ENCODE results near the gene CXCL16.
A peak's percentile ranks its signal among the peaks of the same experiment; 100 is the strongest.
"Not testable (repeated sequence)": the region's sequence is repeated elsewhere in the genome, so short reads cannot be mapped to it uniquely, and the experiment has no call there.

CXCL16 gene

DNA sequence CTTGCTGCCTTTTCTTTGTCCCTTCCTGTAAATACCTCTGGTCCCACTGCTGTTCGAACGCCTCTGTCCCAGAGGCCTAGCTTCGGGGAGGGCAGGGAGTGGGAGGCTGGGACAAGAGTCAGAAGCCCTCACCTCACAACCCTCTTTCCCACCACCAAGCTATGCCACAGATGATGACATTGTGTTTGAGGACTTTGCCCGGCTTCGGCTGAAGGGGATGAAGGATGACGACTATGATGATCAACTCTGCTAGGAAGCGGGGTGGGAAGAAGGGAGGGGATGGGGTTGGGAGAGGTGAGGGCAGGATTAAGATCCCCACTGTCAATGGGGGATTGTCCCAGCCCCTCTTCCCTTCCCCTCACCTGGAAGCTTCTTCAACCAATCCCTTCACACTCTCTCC lies 18.9 kb downstream of the CXCL16 start:
- no peak for DNase-seq

DNA sequence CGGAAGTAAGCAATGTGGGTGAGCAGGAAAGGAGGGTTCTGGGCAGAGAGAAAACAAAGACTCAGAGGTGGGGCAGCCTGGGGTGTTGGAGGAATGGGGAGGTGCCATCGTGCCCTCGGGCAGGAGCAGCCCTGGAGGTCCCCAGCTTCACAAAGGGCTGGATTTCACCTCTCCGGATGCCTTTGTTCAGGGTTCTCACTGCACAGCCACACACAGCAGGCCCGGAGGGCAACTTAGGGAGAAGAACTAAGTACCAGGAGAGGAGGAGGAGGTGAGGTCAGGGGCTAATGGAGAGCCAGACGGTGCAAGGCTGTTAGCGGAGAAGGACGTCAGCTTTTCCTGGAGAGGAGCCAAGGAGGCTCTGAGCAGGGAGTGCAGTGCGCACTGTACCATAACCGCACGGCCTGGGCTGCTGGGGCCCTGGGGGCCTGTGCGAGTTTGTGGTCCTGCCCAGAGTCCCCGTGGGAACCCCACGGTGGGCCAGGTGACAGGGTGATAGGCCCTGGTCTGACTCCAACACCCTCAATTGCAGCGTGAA lies 20.0 kb downstream of the CXCL16 start:
- DNase-seq: no peak

DNA sequence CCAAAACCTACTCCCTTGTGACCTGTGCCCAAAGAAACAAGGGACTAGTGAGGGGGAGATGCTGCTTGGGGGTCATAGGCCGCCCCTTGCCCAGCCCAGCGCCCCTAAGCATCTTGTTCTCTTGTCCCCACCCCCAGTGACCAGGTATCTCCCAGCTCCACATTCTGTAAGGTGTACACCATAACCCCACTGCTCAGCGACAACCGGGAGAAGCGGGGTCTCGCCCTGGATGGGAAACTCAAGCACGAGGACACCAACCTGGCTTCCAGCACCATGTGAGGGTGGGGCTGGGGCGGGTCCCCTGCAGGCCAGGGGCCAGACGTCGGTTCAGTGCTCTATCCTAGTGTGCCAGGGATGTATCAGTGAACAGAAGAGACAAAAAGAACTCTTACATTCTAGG lies 20.6 kb downstream of the CXCL16 start:
- DNase-seq: no peak

DNA sequence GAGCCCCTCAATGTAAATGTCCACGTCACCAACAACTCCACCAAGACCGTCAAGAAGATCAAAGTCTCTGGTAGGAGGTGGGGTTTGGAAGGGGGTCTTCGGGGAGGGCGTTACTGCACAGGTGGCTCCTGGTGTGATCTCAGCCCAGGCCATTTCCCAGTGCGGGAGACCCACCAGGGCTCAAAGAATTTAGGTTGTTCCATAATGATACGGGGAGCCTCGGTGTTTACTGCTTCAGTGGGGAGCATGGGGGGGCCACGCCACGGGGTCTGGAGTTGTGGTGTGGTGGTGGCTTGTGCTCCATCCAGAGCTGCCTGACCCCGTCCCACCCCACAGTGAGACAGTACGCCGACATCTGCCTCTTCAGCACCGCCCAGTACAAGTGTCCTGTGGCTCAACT lies 21.5 kb downstream of the CXCL16 start:
- DNase-seq: no peak

DNA sequence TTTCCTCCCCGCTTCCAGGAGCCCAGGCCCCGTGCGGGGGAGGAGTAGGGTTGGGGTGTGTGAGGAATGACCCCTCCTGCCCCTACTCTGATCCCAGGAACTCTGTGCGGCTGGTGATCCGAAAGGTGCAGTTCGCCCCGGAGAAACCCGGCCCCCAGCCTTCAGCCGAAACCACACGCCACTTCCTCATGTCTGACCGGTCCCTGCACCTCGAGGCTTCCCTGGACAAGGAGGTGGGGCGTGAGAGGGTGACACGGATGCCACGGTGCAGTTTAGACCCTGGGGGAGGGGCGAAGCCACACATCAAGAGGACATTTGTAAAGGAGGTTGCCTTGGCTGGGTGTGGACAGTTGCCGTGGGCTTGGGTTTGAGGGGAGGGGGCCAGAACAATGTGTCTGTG lies 21.9 kb downstream of the CXCL16 start:
- no peak for DNase-seq

DNA sequence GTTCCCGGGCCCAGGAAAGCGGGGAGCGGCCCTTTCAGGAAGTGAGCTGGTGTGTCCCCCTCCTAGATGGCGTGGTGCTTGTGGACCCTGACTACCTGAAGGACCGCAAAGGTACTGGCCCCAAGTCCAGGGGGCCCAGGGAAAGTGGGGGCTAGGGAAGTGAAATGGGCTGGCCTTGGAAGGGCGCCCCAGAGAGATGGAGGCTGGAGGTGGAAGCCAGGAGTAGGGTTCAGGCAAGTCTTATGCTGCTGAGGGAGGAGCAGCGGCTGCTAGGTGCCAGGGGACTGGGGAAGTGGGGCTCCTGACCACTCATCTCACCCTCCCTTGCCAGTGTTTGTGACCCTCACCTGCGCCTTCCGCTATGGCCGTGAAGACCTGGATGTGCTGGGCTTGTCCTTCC lies 23.6 kb downstream of the CXCL16 start:
- DNase-seq: no peak

DNA sequence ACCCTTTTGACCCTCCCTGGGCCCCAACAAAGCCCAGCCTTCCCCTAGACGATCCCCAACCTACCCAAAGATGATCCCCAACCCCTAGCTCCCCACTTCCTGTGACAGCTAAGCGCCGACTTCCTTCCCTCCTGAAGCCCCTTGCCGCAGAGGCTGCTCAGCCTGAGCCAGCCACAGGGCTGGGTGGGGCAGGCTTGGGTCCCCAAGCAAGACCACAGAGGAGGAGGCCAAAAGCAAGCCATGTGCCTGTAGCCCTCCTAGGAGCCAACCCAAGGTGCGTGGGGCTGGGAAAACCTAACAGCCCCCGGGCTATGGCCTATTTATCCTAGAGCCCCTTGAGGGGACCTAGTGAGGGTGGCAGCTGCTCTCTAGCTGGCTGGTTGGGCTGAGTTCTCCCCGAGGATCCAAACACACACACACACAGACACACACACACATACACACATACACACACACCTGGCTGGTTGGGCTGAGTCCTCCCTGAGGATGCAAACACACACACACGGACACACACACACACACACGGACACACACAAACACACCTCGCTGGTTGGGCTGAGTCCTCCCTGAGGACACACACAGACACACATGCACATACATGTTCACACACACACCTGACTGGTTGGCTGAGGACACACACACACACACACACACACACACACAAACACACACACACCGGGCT lies 24.5 kb downstream of the CXCL16 start:
- peak; percentile 81 for DNase-seq

DNA sequence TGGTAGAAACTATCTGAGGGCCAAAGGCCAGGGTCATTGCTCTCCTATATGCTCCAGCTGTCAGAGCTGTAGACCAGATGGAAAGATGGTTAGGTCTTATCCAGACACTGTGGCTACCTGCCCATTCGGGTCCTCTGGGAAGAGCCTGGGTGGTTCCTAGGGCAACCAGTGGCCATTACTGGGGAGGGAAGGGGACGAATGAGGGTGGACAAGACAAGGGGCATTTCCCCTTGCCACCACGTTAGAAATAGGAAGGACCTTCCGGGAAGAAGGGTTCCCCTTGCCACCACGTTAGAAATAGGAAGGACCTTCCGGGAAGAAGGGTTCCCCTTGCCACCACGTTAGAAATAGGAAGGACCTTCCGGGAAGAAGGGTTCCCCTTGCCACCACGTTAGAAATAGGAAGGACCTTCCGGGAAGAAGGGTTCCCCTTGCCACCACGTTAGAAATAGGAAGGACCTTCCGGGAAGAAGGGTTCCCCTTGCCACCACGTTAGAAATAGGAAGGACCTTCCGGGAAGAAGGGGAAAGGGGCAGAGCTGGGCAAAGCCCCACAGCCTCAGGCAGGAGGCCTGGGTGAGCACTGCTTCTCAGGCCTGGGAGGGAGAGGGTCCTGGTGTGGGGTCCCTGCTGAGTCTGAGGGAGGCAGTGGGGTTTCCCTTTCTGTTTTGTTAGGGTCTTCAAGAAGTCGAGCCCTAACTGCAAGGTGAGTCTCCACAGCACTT lies 25.2 kb downstream of the CXCL16 start:
- DNase-seq: not testable (repeated sequence)

DNA sequence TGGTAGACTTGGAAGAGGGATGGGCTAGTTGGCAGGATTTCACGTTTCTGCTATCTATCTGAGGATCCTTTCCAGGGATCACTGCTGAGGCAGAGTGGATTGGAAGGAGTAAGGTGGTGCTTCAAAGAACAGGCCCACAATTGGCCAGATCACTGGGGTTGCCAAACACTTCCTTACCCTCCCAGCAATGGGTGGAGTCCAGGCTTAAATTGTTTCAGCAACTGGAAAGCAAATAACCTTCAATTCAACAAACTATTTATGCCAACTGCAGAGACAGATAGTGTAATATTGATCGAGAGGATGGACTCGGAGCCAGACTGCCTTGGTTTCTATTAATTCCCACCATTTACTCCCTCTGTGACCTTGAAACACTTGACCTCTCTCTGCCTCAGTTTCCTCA lies 27.2 kb downstream of the CXCL16 start:
- no peak for DNase-seq

DNA sequence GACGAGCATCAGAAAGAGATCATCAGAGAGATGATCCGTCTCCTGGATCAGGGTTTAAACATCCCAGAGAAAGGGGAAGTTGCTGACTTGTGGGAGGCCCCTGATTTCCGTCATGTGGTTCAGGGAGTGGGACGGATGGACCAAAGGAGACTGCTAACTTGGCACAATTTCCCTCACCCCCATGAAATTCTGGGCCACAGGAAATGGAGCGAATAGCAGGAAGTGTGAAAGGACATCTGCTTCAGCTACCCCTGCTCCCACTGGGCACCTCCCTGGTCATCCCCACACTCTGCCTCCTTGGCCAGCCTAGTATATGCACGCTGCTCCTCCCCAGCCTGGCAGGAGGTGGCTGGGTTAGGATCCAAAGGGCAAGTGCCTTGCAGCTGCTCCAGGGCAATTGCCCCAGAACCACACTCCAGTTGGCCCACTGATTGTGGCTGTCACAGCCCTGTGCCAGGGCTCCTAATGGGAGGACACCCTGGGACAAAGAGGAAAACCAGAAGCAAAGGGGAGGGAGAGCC lies 28.0 kb downstream of the CXCL16 start:
- DNase-seq: no peak

DNA sequence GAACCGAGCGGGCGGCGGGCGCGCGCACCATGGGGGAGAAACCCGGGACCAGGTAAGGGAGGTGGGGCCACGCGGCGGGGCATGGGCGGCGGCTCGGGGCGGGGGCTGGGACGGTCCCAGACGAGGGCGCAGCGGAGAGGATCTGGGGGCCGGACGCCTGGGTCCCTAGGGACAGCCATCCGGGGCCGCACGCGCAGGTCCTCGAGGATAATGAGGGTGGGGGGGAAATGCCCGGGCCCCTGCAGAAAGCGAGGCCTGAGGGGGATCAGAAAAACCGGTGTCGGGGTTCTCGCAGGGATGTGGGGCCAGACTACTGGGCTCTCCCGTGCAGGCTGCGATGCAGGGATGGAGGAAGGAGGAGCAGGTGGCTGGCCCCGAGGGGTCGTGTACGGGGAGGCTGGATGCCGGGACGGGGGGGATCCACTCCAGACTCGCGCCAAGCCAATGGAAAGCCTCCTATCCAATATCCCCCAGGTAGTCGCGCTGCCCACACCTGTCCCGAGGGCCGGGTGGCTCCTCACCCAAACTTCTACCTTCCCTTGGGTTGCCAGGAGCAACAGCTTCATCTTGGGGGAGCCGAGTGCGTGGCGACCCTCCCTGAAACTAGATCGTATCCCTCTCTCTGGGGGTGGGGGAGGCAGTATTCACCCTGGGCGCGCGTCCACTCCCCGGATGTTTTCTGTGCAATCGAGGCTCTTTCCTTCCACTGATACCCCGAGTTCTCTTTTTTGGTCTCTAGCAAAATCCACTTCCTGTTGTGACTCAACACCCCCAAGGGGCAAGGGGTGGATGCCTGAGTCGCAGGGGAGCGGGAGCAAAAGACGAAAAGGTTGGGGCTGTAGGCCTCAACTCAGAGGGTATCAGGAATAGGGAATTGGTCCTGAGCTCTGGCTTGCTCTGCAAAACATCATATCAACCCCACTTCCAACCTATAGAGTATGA lies 28.8 kb downstream of the CXCL16 start:
- peak; percentile 75 for DNase-seq

DNA sequence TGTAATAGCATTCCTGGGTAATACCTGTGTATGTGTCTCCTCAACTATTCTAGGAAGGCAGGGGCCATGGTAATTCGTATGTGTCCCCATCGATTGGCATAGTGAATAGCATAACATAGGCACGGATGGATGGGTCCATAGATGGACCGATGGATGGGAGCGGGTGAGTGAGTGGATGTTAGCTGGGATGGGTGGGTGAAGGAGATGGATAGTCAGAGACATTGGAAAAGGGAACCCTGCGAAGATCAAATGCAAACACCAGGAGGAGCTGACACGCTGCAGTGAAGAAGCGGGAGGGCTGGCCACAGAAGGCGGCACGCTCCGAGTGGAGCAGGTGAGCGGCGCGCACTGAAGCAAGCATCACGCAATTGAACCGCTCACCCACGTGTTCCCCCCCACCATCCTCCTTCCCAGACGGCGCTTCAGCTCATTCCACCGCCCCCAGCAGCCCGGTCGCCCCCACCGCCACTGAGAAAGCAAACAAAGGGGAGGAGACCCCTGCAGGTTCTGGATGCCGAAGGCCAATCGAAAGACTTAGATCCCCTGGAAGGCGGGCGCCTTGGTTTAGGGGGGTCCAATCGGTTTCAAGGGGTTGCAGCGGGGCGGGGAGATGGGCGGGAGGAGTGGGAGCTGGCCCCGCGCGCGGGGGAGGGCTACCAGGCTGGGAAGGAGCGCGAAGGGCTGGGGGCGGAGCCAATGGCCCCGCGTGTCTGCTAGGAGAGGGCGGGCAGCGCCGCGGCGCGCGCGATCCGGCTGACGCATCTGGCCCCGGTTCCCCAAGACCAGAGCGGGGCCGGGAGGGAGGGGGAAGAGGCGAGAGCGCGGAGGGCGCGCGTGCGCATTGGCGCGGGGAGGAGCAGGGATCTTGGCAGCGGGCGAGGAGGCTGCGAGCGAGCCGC lies 29.7 kb downstream of the CXCL16 start, which contains the start of gene ARRB2:
ARRB2 (plus strand) TSS at position 839 of the 899 bp plus-strand sequence. CDS start 90 bp downstream, outside the sequence.
- peak; percentile 100 for DNase-seq

DNA sequence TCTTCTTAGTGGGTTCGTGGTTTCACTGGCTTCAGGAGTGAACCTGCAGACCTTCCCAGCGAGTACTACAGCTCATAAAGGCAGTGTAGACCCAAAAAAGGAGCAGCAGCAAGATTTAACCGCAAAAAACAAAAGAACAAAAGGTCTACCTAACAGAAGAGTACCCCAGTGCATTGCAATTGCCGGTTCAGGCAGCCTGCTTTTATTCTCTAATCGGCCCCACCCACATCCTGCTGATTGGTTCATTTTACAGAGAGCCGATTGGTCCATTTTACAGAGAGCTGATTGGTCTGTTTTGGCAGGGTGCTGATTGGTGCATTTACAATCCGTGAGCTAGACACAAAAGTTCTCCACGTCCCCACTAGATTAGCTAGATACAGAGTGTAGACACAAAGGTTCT lies 31.3 kb downstream of the CXCL16 start:
- DNase-seq: peak; percentile 52

DNA sequence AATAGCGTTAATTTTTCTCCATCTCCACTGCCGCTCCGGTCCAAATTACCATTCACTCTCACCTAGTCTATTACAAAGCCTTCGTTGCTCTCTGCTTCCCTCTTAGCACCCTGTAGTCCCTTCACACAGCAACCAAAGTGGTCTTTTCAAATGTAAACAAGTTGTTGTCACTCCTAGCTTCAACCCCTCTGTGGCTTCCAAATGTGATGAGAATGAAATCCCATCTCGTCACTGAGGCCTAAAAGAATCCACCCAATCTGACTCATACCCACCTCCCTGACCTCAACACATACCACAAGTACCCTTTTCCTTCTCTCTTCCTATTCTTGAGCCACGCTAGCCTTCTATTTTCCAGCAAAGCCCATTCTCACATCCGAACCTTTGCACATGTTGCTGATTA lies 33.6 kb downstream of the CXCL16 start:
- no peak for DNase-seq

DNA sequence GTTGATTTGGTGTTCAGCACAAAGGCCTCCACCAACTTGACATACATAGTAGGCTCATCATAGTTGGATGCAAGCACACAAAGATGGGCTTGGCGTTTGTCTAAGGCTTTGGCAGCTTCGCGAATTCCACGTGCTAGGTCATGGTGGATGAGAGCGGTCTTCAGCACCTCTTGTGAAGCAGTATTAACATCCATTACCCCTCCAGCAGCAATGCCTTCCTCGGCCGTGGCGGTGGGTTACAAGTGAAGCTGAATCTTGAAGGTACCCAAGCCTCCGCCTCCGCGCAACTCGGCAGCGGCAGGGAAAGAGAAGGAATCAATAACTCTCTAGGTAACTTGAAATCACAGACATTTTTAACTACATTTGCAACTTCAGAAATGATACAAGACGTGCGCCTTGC lies 34.7 kb downstream of the CXCL16 start:
- DNase-seq: no peak

DNA sequence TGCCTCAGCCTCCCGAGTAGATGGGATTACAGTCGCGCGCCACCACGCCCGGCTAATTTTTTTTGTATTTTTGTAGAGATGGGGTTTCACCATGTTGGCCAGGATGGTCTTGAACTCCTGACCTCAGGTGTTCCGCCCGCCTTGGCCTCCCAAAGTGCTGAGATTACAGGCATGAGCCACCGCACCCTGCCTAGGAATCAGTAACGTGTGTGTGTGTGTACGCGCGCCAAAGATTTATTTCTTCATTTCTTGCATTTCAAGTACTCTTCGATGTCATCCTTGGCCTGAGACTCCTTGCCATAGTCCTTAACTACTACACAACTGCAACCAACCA lies 35.2 kb downstream of the CXCL16 start:
- not testable (repeated sequence) for DNase-seq

DNA sequence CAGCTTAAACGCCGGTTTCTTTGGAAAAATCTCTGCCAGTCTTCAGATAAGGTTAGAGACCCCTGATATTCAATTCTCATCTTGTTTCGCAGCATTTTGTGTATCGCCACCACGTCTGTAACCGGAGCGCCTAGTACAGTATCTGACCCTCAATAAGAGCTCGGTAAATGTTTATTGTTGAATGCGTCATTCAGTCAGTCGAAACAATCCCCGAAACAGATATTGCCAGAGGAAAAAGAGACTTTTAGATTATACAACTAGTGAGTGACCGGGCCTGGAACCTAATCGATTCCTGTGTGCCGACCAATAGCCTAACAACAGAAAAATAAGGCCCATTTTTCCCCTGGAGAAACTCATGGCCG lies 36.4 kb downstream of the CXCL16 start:
- no peak for DNase-seq

DNA sequence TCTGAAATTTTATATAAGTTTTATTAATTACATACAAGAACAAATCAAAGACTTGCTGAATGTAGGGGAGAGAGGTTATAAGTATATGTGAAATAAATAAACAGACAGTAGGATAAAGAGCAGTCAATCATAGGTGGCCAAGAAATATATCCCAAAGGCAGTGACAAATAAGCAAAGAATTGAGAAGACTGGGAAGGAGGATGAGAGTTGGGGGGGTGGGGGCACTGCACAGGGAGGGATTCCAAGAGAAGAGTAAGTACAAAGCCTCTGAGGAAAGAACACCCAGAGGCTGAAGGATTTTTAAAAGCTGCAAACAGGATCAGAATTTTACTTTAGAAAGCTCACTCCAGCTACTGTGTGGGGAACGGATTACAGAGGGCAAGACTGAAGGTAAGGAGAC lies 38.6 kb downstream of the CXCL16 start:
- DNase-seq: no peak

DNA sequence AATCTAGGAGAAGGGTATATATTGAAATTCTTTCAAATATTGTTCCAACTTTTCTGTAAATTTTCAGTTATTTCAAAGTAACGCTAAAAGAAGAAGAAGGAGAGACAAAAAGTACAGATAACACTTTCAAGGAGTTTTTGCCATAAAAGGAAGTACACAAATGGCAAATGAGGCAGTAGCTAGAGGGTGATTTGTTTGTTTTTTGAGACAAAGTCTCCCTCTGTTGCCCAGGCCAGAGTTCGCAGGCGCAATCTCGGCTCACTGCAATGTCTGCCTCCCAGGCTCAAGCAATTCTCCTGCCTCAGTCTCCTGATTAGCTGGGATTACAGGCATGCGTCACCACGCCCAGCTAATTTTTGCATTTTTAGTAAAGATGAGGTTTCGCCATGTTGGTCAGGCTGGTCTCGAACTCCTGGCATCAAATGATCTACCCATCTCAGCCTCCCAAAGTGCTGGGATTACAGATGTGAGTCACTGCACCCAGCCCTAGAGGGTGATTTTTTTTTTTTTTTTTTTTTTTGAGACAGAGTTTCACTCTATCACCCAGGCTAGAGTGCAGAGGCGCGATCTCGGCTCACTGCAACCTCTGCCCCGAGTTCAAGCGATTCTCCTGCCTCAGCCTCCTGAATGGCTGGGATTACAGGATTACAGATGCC lies 40.2 kb downstream of the CXCL16 start:
- DNase-seq: not testable (repeated sequence)

DNA sequence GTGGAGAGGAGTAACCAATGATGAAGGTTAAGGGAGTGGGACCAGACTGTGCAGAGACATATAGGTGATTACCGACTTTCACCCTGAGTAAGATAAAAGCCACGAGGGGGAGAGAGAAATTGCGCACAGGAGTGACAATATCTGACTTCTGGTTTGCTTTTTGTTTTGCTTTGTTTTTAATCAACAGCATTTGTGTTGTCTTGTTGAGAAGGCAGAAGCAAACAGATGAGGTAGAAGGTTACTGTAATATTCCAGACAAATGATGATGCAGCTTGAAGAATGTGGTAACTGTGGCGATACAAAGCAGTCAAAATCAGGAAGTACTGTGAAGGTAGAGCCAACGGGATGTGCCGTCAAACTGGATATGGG lies 43.3 kb downstream of the CXCL16 start:
- no peak for DNase-seq

DNA sequence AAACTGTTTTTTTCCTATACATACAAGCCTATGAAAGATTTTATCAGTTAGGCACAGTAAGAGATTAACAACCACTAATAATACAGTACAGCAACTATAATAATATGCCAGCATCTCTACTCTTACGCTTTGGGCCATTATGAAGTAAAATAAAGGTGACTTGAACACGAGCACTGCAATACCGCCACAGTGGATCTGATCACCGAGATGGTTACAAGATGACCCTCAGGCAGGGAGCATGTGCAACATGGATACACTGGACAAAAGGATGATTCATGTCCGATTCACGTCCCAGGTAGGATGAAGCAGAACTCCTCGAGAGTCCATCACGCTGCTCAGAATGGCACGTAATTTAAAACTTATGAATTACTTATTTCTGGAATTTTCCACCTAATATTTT lies 46.3 kb downstream of the CXCL16 start:
- no peak for DNase-seq

DNA sequence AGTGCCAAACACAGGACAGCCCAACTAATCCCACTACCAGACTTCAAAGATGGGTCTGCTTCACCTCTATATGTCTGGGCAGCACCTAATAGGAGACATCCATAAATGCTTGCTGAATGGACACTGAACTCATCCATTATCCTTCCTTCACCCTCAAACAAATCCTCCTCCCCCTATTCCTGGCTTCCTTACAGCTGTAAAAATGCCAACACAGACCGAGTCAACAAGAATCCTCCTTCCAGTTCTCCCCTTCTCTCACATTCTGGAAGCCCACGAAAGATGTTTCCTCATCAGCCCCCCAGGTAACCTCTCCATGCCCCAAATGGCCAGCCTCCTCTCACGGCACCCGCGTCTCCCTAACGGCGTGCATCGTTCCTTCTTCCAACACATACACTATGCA lies 48.0 kb downstream of the CXCL16 start:
- no peak for DNase-seq
